Stimulated activated CD4-positive, alpha-beta T cell treated with anti-CD3 and anti-CD28 coated beads, Interleukin-15, amount 100 ng/mL, for 24 hours (primary cell): ENCODE results near the gene RNF135.
"Not testable (repeated sequence)": the region's sequence is repeated elsewhere in the genome, so short reads cannot be mapped to it uniquely, and the experiment has no call there.

ENCODE experiments used
- DNase-seq: peaks from one replicate; pipeline ENCODE4 v3.0.0-alpha.2; 2020

RNF135 gene

DNA sequence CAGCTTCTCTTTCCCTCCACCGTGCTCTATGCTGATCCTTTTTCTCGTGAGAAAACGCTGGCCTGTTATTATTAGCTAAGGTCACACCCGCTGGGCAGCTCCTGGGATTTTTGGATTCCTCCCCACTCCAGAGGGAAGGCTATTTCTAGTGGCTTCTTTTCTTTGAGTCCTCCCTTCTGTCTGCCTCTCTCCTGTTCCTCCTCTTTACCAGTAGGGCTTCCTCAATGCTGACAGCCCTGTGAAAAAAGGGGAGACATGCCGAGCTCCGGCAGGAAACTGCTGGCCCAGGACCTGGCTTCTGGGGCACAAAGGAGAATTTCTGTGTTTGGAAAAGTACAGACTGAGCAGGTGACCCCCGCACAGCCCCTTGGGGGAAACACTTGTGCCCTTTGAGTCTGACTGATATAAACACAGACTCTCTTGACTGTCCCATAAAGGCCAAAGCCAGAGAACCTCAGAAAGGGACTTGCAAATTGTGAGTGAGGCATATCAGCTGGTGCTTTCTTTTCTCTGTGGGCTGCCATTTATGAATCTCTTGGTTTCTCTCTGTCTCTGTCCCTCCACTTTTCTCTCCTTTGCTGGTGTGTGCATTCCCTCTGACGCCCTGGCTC, 14.0 kb upstream of the RNF135 start:
- DNase-seq = no peak

GRCh38 chr17:30957741-30958140, 13.1 kb upstream of the RNF135 start:
- DNase-seq = no peak

- DNase-seq = no peak
Measured at GRCh38 chr17:30958187-30958586, 12.7 kb upstream of the RNF135 start.

DNA sequence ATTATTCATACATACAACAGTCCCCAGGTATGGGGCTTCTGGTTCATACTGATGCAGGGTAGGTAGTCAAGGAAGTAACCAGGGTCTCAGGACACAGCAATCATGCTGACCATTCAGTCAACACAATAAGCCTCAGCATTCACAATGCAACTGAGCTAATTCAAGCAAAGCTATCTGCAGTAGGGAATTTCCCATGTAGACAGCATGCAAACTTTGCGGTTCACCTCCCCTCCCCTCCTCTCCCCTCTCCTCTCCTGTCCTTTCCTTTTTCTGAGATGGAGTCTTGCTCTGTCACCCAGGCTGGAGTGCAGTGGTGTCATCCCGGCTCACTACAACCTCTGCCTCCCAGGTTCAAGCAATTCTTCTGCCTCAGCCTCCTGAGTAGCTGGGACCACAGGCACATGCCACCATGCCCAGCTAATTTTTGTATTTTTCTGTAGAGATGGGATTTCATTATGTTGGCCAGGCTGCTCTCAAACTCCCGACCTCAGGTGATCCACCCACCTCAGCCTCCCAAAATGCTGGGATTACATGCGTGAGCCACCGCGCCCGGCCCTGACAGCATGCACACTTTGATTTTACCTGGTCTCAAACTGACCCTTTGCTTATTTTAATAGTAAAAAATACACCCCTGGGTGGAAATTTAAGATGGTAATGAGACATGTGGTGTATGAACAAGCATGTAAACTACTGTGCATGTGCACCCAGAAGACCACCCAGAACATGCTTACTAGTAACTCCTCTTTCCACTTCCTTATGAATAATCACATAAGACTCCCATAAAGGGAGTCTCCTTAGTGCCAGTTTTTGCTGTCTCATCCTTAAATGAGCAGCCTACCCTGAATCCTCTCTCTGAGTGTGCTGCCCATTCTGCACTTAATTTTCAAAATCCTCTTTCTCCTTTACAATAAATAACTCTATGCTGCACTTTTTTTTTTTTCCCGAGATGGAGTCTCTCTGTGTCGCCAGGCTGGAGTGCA, 9.3 kb upstream of the RNF135 start:
- peak; percentile 41 for DNase-seq

- not testable (repeated sequence) for DNase-seq
Measured at GRCh38 chr17:30964312-30964711, 6.5 kb upstream of the RNF135 start.

DNA sequence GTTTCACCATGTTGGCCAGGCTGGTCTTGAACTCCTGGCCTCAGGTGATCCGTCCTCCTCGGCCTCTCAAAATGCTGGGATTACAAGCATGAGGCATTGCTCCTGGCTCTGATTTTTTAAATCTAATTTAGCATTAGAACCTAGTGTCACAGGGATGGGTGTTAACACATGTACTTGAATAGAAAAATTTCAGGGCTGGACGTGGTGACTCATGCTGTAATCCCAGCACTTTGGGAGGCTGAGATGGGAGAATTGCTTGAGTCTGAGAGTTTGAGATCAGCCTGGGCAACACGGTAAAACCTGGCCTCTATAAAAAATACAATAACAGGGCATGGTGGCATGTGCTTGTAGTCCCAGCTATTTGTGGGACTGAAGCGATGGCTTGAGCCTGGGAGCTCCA, 6.0 kb upstream of the RNF135 start:
- DNase-seq = no peak

GRCh38 chr17:30965686-30966085, 5.2 kb upstream of the RNF135 start:
- DNase-seq = no peak

DNA sequence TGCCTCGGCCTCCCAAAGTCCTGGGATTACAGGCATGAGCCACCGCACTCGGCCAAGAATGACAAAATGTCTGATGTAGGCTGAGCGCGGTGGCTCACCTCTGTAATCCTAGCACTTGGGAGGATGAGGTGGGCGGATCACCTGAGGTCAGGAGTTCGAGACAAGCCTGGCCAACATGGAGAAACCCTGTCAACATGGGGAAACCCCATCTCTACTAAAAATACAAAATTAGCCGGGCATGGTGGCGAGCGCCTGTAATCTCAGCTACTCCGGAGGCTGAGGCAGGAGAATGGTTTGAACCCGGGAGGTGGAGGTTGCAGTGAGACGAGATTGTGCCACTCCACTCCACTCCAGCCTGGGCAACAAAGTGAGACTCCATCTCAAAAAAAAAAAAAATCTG, 2.9 kb upstream of the RNF135 start:
- not testable (repeated sequence) for DNase-seq

- peak; percentile 32 for DNase-seq
Measured at GRCh38 chr17:30969989-30970830, 629 bp upstream of the RNF135 start.

GRCh38 chr17:30975042-30975820, 4.4 kb downstream of the RNF135 start:
- DNase-seq = no peak

DNA sequence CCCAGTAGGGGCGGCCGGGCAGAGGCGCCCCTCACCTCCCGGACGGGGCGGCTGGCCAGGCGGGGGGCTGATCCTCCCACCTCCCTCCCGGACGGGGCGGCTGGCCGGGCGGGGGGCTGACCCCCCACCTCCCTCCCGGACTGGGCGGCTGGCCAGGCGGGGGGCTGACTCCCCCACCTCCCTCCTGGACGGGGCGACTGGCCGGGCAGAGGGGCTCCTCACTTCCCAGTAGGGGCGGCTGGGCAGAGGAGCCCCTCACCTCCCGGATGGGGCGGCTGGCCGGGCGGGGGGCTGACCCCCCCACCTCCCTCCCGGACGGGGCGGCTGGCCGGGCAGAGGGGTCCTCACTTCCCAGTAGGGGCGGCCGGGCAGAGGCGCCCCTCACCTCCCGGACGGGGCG, 9.1 kb downstream of the RNF135 start:
- not testable (repeated sequence) for DNase-seq

DNA sequence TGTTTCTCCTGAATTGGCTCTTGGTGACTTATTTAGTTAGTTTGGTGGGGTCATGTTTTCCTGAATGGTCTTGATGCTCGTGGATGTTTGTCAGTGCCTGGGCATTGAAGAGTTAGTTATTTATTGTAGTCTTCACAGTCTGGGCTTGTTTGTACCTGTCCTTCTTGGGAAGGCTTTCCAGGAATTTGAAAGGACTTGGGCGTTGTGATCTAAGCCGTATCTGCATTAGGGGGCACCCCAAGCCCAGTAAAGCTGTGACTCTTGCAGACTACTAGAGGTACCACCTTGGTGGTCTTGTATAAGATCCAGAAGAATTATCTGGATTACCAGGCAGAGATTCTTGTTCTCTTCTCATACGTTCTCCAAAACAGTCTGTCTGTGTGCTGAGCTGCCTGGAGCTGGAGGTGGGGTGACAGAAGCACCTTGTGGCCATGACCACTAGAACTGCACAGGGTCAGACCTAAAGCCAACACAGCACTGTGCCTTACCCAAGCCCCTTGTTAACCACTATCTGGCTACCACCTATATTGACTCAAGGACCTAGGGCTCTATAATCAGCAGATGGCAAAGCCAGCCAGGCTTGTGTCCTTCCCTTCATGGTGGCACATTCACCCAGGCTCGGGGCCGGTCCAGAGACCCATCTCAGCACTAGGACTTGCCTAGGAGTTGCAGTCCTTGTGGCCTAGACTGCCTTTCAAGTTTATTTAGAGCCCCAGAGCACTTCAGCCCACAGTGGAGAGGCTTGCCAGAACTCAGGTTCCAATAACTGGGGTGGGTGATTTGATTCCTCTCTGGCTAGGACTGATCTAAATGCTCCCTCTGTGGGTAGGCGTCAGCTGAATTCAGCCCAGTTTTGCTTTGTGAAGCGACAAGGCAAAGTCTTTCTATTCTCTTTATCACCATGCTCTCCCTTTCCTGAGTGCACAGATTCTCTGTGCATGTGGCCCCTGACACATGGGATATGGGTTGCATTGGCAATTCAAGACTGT, 11.0 kb downstream of the RNF135 start:
- no peak for DNase-seq

- DNase-seq = no peak
Measured at GRCh38 chr17:30982855-30983254, 12.0 kb downstream of the RNF135 start.

GRCh38 chr17:30990458-30990857, 19.6 kb downstream of the RNF135 start:
- no peak for DNase-seq

GRCh38 chr17:30992551-30992950, 21.7 kb downstream of the RNF135 start:
- DNase-seq = no peak

DNA sequence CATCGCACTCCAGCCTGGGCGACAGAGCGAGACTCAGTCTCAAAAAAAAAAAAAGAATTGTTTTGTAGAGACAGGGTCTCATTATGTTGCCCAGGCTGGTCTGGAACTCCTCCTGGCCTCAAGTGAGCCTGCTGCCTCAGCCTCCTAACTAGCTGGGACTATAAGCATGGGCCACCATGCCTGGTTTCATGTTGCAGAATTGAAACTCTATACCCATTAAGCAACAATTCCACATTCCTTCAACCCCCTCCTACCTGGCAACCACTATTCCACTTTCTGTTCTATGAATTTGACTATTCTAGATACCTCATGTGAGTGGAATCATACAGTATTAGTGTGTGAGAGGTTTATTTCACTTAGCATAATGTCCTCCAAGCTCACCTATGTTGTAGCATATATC, 24.5 kb downstream of the RNF135 start:
- DNase-seq = no peak

DNA sequence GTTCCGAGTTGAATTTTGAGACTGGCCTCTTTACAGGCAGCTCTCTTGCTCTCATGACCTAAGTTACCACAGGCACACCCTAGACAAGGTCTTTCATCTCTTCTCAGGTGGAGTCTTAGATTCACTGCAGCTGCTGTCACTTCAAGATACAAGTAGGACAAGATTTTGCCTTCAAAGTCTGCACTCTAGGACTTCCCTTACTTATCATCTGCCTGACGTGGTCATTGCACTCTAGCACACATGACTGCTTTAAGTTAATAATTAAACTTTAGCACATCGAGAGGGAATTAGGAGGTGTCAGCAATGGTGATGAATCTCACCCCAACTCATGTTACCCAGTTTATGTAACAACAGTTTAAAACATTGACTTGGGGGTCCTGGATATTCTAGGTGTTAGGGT, 25.6 kb downstream of the RNF135 start:
- DNase-seq = no peak

- DNase-seq = no peak
Measured at GRCh38 chr17:30997270-30997669, 26.4 kb downstream of the RNF135 start.

GRCh38 chr17:30997842-30998241, 27.0 kb downstream of the RNF135 start:
- no peak for DNase-seq

DNA sequence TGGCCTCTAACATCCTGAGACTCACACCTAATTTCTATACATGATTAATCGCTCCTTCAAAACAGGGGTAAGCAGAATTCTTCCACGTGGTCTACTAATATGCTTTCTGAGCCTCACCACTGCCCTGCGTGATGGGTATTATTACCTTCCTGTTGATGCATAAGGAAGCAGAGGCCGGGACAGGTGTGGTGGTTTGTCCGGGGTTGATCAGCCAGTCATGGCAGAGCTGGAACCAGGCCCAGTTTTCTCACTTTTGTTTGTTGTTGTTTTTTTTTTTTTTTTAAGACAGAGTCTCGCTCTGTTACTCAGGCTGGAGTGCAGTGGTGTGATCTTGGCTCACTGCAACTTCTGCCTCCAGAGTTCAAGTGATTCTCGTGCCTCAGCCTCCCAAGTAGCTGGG, 31.2 kb downstream of the RNF135 start:
- DNase-seq = no peak

DNA sequence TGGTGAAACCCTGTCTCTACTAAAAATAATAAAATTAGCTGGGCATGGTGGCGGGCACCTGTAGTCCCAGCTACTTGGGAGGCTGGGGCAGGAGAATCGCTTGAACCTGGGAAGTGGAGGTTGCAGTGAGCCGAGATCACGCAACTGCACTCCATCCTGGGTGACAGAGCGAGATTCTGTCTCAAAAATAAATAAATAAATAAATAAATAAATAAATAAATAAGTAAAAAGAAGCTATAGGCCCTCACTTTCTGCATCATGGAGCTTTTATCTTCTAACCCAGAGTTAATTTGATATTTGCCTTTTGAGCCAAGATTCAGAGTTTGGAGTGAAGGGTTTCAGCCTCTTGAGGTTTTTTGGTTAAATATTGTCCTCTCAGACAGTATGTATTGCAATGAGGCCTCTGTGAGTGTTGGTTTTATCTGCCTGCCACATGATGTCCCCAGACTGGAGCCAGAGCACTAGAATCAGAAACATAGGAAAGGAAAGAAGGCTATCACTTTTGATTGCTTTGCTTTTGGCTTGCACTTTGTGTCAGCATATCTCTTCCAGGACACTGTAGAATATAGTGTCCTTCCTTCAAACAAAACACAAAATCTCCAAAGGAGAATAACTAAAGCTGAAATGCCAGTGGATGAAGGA, 32.5 kb downstream of the RNF135 start:
- no peak for DNase-seq
